Gastroesophageal sphincter (tissue), 4 donors: Measurements from ENCODE around the gene ORAI2. TPM values are rescaled to one million over a fixed set of nuclear protein-coding genes. Genes with fewer than 3 reads are reported as not detected.
A peak's percentile ranks its signal among the peaks of the same experiment; 100 is the strongest.
"Not testable (repeated sequence)": the region's sequence is repeated elsewhere in the genome, so short reads cannot be mapped to it uniquely, and the experiment has no call there.

Experiments used
- ATAC-seq: fragments of 150-250 bp; one replicate; pipeline ENCODE4 v1.9.1; 2016; ENCODE audit warnings: mild to moderate bottlenecking, moderate library complexity
- H3K27ac ChIP-seq, 4 donors: fragments of 200-600 bp; sonication (generic) in 3 of 4; 1 replicate in 3 of 4; 2 replicates in 1 of 4; pipeline ENCODE4 v1.5.1; 2016 to 2019
- H3K27me3 ChIP-seq: fragments of 200-600 bp; sonication (generic); one replicate; pipeline ENCODE4 v1.5.1; 2019
- H3K36me3 ChIP-seq, 2 donors: fragments of 200-600 bp; sonication (generic); one replicate each; pipeline ENCODE4 v1.5.1; 2019; ENCODE audit warnings: control low read depth in 1 of 2
- H3K4me1 ChIP-seq, 3 donors: fragments of 200-600 bp; sonication (generic); 1 replicate in 2 of 3; 2 replicates in 1 of 3; pipeline ENCODE4 v1.5.1; 2016 to 2019; ENCODE audit warnings: control low read depth in 2 of 3
- H3K4me3 ChIP-seq, 2 donors: fragments of 200-600 bp; sonication (generic); one replicate each; pipeline ENCODE4 v1.5.1; 2019; ENCODE audit warnings: mild to moderate bottlenecking in 1 of 2, moderate library complexity in 1 of 2
- H3K9me3 ChIP-seq, 3 donors: fragments of 200-600 bp; sonication (generic); one replicate each; pipeline ENCODE4 v1.5.1; 2017 to 2019; ENCODE audit warnings: control low read depth in 2 of 3
- CTCF ChIP-seq, 4 experiments: fragments of 200-600 bp in 2 of 4; fragments of 450-650 bp in 2 of 4; sonication (generic) in 1 of 4; IDR thresholded peaks; one replicate each; pipeline ENCODE4 v1.5.1; 2017 to 2019; ENCODE audit warnings: antibody characterized with exemption in 4 of 4, mild to moderate bottlenecking in 2 of 4, moderate library complexity in 2 of 4
- EP300 ChIP-seq: sonication (generic); formaldehyde crosslinking; IDR thresholded peaks from one replicate; pipeline ENCODE4 v1.6.1; 2017; ENCODE audit warnings: antibody characterized with exemption, mild to moderate bottlenecking
- POLR2A ChIP-seq, 2 donors: fragments of 450-650 bp; IDR thresholded peaks; one replicate each; pipeline ENCODE4 v1.6.1; 2017; ENCODE audit warnings: antibody characterized with exemption in 2 of 2, mild to moderate bottlenecking in 2 of 2, moderate library complexity in 1 of 2
- POLR2AphosphoS5 ChIP-seq: sonication (generic); formaldehyde crosslinking; IDR thresholded peaks from one replicate; pipeline ENCODE4 v1.6.1; 2017; ENCODE audit warnings: antibody characterized with exemption
- WGBS, 2 donors: methylation state at CpG; one replicate each; pipeline ENCODE4 v1.1.5; 2018; ENCODE audit warnings: low coverage in 1 of 2; 5-methylcytosine and 5-hydroxymethylcytosine counted together
- total RNA-seq, 4 donors: library from RNA; depleted of rRNA; stranded (reverse); fragments of >200 nt; gene quantifications; one replicate each; pipeline ENCODE4 v1.1.0, GENCODE V29; 2016

The ORAI2 gene
- total RNA-seq, 4 donors from 2014 or later = 3.3 to 15.6 (median 6.7) TPM

- H3K9me3 ChIP-seq = no peaks in the 10 kb centered on the region
- H3K36me3 ChIP-seq = peaks cover 0 to 81% of the 10 kb centered on the region in 2 donors
- no peak for TF ChIP-seq POLR2AphosphoS5
- TF ChIP-seq CTCF (IDR thresholded peaks at IDR 0.05) = no peak
- no peak for TF ChIP-seq POLR2A (IDR thresholded peaks at IDR 0.05)
- TF ChIP-seq EP300 = no peak
- no peak for ATAC-seq
- no peak overlapping the region for H3K27ac ChIP-seq
- WGBS, 2 donors = 80% methylated on average over 2 of the region's 6 CpGs; no CpG with 5 or more reads in 1 of the 2 donors
- H3K4me1 ChIP-seq = peaks cover 0 to 13% (median 0%) of the 10 kb centered on the region in 3 donors
- H3K27me3 ChIP-seq = no peaks in the 10 kb centered on the region
- no peak overlapping the region for H3K4me3 ChIP-seq
Observed at GRCh38 chr7:102471791-102472125, 38.4 kb downstream of the ORAI2 start.

DNA sequence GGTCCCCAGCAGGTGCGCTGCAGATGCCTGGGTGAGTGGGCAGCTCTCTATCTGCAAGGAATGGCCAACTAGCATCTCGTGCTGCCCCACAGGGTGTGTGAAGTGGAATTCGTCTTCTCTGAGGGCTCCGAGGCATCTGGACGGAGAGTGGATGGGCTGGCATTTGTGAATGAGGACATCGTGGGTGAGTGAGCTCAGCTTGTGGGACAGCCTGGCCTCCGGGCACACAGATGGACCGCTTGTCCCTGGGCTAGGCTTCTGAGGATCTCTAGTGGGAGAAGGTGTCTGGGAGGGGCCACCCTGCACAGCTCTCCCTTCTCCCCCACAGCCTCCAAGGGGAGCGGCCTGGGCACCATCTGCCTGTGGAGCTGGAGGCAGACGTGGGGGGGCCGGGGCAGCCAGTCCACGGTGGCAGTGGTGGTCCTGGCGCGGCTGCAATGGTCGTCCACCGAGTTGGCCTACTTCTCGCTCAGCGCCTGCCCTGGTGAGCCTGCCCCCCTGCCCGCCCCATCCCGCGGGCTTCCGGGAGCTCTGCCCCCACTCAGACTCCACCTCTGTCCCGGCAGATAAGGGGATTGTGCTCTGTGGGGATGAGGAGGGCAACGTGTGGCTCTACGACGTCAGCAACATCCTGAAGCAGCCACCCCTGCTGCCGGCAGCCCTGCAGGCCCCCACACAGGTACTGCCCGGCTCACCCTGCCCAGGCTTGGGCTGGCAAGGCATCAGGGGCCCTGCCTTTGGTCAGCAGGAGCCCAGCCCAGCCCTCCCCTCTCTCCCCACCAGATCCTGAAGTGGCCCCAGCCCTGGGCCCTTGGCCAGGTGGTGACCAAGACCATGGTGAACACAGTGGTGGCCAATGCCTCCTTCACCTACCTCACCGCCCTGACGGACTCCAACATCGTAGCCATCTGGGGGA, 39.0 kb downstream of the ORAI2 start:
- 60 to 80% methylated on average over 2 of the region's 31 CpGs for WGBS, 2 donors
- no peaks in the 10 kb centered on the region for H3K9me3 ChIP-seq
- H3K27me3 ChIP-seq = no peaks in the 10 kb centered on the region
- H3K36me3 ChIP-seq = peaks cover 0 to 79% of the 10 kb centered on the region in 2 donors
- no peak for TF ChIP-seq CTCF (IDR thresholded peaks at IDR 0.05)
- TF ChIP-seq POLR2A (IDR thresholded peaks at IDR 0.05) = no peak
- no peak for TF ChIP-seq POLR2AphosphoS5
- TF ChIP-seq EP300 = no peak
- ATAC-seq = no peak
- no peak overlapping the region for H3K4me3 ChIP-seq
- no peak overlapping the region for H3K27ac ChIP-seq
- peaks cover 0 to 7% (median 0%) of the 10 kb centered on the region in 3 donors for H3K4me1 ChIP-seq

- Histone ChIP-seq H3K36me3 (peaks cover 0 to 68% of the 10 kb centered on the region in 2 donors), H3K9me3 (no peaks in the 10 kb centered on the region), H3K27me3 (no peaks in the 10 kb centered on the region), H3K4me1 (no peaks in the 10 kb centered on the region), H3K27ac (no peak overlapping the region), H3K4me3 (no peak overlapping the region)
- no peak for TF ChIP-seq CTCF (IDR thresholded peaks at IDR 0.05)
- TF ChIP-seq EP300 = no peak
- TF ChIP-seq POLR2AphosphoS5 = no peak
- TF ChIP-seq POLR2A (IDR thresholded peaks at IDR 0.05) = no peak
- peak; percentile 12 for ATAC-seq
- WGBS, 2 donors = 65 to 89% methylated on average over 4 to 8 of the region's 23 CpGs
Observed at GRCh38 chr7:102473271-102473991, 40.1 kb downstream of the ORAI2 start.

- not testable (repeated sequence) for H3K4me1 ChIP-seq, H3K27me3 ChIP-seq, H3K9me3 ChIP-seq, ATAC-seq, H3K4me3 ChIP-seq, H3K27ac ChIP-seq
- H3K36me3 ChIP-seq = peaks cover 0 to 61% of the 10 kb centered on the region in 2 donors
- WGBS, 2 donors = no CpG with 5 or more reads among the region's 14 CpGs
Observed at GRCh38 chr7:102474116-102474515, 40.7 kb downstream of the ORAI2 start.

GRCh38 chr7:102474736-102475435, 41.5 kb downstream of the ORAI2 start:
- ATAC-seq = not testable (repeated sequence)

More at GRCh38 chr7:102474736-102475435, 41.5 kb downstream of the ORAI2 start:
- H3K4me3 ChIP-seq, H3K27ac ChIP-seq, H3K4me1 ChIP-seq, H3K9me3 ChIP-seq, H3K27me3 ChIP-seq: not testable (repeated sequence)
- H3K36me3 ChIP-seq = peaks cover 0 to 54% of the 10 kb centered on the region in 2 donors
- no CpG with 5 or more reads among the region's 19 CpGs for WGBS, 2 donors
